OCI-LY1 (cell line): ENCODE data around the gene CNTROB.

Source experiments
- H2AFZ ChIP-seq: fragments of 200-600 bp; sonication (generic), shearing (Covaris generic); 2 replicates; pipeline ENCODE4 v1.6.0; 2014; ENCODE audit warnings: antibody characterized with exemption, mild to moderate bottlenecking, low read length
- H3F3A ChIP-seq: fragments of 200-600 bp; sonication (generic), shearing (Covaris generic); 2 replicates; pipeline ENCODE4 v1.6.0; 2014; ENCODE audit warnings: mild to moderate bottlenecking, antibody characterized with exemption, low read length, moderate library complexity; ENCODE audit not compliant: insufficient read depth
- H3K27ac ChIP-seq: fragments of 200-600 bp; sonication (generic); 2 replicates; pipeline ENCODE4 v1.5.1; 2014; ENCODE audit warnings: low read length, mixed run types, mild to moderate bottlenecking, low read depth; ENCODE audit not compliant: poor library complexity, severe bottlenecking
- H3K27me3 ChIP-seq: fragments of 200-600 bp; sonication (generic); 2 replicates; pipeline ENCODE4 v1.6.0; 2014; ENCODE audit warnings: antibody characterized with exemption, mild to moderate bottlenecking, low read length, moderate library complexity; ENCODE audit not compliant: insufficient read depth
- H3K36me3 ChIP-seq: fragments of 200-600 bp; sonication (generic); 2 replicates; pipeline ENCODE4 v1.6.1; 2014; ENCODE audit warnings: mild to moderate bottlenecking, antibody characterized with exemption, low read length, moderate library complexity, mixed read lengths; ENCODE audit not compliant: insufficient read depth
- H3K4me1 ChIP-seq: fragments of 200-600 bp; sonication (generic); 2 replicates; pipeline ENCODE4 v1.5.1; 2014; ENCODE audit warnings: mild to moderate bottlenecking, low read length, moderate library complexity; ENCODE audit not compliant: insufficient read depth, severe bottlenecking
- H3K4me2 ChIP-seq: fragments of 200-600 bp; sonication (generic), shearing (Covaris generic); 2 replicates; pipeline ENCODE4 v1.6.1; 2014; ENCODE audit warnings: low read length
- H3K4me3 ChIP-seq: fragments of 200-600 bp; sonication (generic); 2 replicates; pipeline ENCODE4 v1.5.1; 2014; ENCODE audit warnings: low read length, low read depth, mild to moderate bottlenecking, mixed read lengths; ENCODE audit not compliant: poor library complexity, severe bottlenecking
- H3K79me2 ChIP-seq: fragments of 200-600 bp; shearing (Covaris generic); 2 replicates; pipeline ENCODE4 v1.6.1; 2016; ENCODE audit warnings: mixed run types, low read length, mixed read lengths; ENCODE audit not compliant: insufficient read depth
- H3K9ac ChIP-seq: fragments of 200-600 bp; sonication (generic), shearing (Covaris generic); 2 replicates; pipeline ENCODE4 v1.6.1; 2014; ENCODE audit warnings: mild to moderate bottlenecking, low read length, mixed read lengths
- H3K9me2 ChIP-seq: fragments of 200-600 bp; sonication (generic), shearing (Covaris generic); 2 replicates; pipeline ENCODE4 v1.6.1; 2014; ENCODE audit warnings: low read depth, mild to moderate bottlenecking, low read length, mixed read lengths
- H3K9me3 ChIP-seq: fragments of 200-600 bp; shearing (Covaris generic); 2 replicates; pipeline ENCODE4 v1.6.1; 2014; ENCODE audit warnings: low read length, mixed read lengths
- H4K20me1 ChIP-seq: fragments of 200-600 bp; sonication (generic), shearing (Covaris generic); 2 replicates; pipeline ENCODE4 v1.6.0; 2016; ENCODE audit warnings: mild to moderate bottlenecking, low read length; ENCODE audit not compliant: insufficient read depth
- EZH2 ChIP-seq: fragments of 200-600 bp; sonication (generic), shearing (Covaris generic); IDR thresholded peaks from 2 replicates; pipeline ENCODE4 v1.8.0; 2017; ENCODE audit warnings: borderline replicate concordance, mixed run types, mild to moderate bottlenecking, antibody characterized with exemption, low read length, moderate library complexity, mixed read lengths
- TF ChIP-seq, protein P1 (sequence below): fragments of 200-600 bp; sonication (generic), shearing (Covaris generic); IDR thresholded peaks from 2 replicates; pipeline ENCODE4 v1.5.1; 2017; ENCODE audit warnings: mild to moderate bottlenecking, antibody characterized with exemption, low read length, moderate library complexity, mixed read lengths

CNTROB gene

DNA sequence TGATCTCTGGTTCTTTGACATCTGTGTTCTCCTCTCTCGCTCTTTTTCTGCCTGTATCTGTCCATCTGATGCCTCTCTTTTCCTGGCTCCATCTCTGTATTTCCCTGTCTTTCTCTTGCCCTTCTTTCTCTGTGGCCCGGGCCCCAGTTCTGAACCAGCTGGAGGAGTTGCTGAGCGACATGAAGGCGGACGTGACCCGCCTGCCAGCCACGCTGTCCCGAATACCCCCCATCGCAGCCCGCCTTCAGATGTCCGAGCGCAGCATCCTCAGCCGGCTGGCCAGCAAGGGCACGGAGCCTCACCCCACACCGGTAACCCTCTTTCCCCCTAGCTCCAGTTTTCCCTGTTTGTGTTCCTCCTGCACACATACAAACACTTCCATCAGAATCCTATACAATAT, 21.7 kb upstream of the CNTROB start:
- Histone ChIP-seq H3K79me2 (no peaks in the 10 kb centered on the region), H3F3A (no peaks in the 10 kb centered on the region), H3K36me3 (peaks cover 73% of the 10 kb centered on the region), H3K9me2 (no peaks in the 10 kb centered on the region), H3K9me3 (no peaks in the 10 kb centered on the region), H3K27ac (no peak overlapping the region), H4K20me1 (no peaks in the 10 kb centered on the region), H3K4me3 (no peak overlapping the region), H3K4me2 (no peak overlapping the region), H2AFZ (no peak overlapping the region), H3K4me1 (peaks cover 9% of the 10 kb centered on the region), H3K9ac (no peak overlapping the region), H3K27me3 (no peaks in the 10 kb centered on the region)
- TF ChIP-seq EZH2: no peak
- TF ChIP-seq, protein P1, sequence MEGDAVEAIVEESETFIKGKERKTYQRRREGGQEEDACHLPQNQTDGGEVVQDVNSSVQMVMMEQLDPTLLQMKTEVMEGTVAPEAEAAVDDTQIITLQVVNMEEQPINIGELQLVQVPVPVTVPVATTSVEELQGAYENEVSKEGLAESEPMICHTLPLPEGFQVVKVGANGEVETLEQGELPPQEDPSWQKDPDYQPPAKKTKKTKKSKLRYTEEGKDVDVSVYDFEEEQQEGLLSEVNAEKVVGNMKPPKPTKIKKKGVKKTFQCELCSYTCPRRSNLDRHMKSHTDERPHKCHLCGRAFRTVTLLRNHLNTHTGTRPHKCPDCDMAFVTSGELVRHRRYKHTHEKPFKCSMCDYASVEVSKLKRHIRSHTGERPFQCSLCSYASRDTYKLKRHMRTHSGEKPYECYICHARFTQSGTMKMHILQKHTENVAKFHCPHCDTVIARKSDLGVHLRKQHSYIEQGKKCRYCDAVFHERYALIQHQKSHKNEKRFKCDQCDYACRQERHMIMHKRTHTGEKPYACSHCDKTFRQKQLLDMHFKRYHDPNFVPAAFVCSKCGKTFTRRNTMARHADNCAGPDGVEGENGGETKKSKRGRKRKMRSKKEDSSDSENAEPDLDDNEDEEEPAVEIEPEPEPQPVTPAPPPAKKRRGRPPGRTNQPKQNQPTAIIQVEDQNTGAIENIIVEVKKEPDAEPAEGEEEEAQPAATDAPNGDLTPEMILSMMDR: no peak

DNA sequence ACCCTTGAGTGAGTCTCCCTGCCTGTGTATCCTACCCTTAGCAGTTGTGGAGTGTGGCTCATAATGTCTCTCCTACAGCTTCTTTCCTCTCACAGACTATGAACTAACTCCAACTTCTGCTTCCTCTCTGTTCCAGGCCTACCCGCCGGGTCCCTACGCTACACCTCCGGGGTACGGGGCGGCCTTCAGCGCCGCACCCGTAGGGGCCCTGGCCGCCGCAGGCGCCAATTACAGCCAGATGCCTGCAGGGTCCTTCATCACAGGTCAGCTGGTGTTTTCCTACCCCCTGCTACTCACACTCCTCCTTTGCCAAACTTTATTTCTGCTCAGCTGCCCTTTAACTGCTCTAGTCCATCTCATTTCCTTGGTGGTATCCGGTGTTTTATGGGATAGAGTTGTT, 21.3 kb upstream of the CNTROB start:
- Histone ChIP-seq H3K4me2 (no peak overlapping the region), H3K4me3 (no peak overlapping the region)

DNA sequence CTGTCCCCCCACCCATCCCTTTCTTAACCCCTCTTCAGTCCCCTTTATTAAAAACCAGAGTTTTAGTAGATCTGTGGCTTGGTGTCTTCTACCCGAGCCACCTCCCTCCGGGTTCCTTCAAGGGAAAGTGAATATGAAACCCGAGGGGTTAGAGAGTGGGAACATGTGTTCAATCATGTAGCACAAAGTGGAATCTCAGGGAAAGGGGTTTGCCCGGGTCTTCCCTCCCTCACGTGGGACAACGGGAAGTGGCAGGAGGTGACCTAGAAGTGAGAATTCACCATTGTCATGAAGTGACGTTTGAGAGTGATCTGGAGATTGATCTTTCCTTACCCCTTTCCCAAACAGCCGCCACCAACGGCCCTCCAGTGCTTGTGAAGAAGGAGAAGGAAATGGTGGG, 20.9 kb upstream of the CNTROB start:
- H3F3A ChIP-seq: no peaks in the 10 kb centered on the region
- no peak overlapping the region for H2AFZ ChIP-seq
- no peaks in the 10 kb centered on the region for H3K9me3 ChIP-seq
- peaks cover 65% of the 10 kb centered on the region for H3K36me3 ChIP-seq
- no peaks in the 10 kb centered on the region for H3K79me2 ChIP-seq
- H3K9ac ChIP-seq: no peak overlapping the region
- H4K20me1 ChIP-seq: no peaks in the 10 kb centered on the region
- TF ChIP-seq, protein P1: no peak
- no peak for TF ChIP-seq EZH2
- H3K4me2 ChIP-seq: no peak overlapping the region
- H3K27me3 ChIP-seq: no peaks in the 10 kb centered on the region
- peaks cover 16% of the 10 kb centered on the region for H3K4me1 ChIP-seq
- H3K9me2 ChIP-seq: no peaks in the 10 kb centered on the region
- no peak overlapping the region for H3K4me3 ChIP-seq
- H3K27ac ChIP-seq: no peak overlapping the region

More for the DNA sequence above, 21.3 kb upstream of the CNTROB start:
- Histone ChIP-seq H3K4me1 (peaks cover 14% of the 10 kb centered on the region), H3K27ac (no peak overlapping the region), H2AFZ (no peak overlapping the region), H3K79me2 (no peaks in the 10 kb centered on the region), H3K9me2 (no peaks in the 10 kb centered on the region), H3K9ac (no peak overlapping the region), H4K20me1 (no peaks in the 10 kb centered on the region), H3K36me3 (peaks cover 69% of the 10 kb centered on the region), H3K9me3 (no peaks in the 10 kb centered on the region), H3K27me3 (no peaks in the 10 kb centered on the region), H3F3A (no peaks in the 10 kb centered on the region)
- no peak for TF ChIP-seq EZH2
- TF ChIP-seq, protein P1: no peak
